Activated CD8-positive, alpha-beta T cell treated with anti-CD3 and anti-CD28 coated beads for 36 hours (primary cell): Measurements from ENCODE around the gene UTP20. TPM values are rescaled to one million over a fixed set of nuclear protein-coding genes. Genes with fewer than 3 reads are reported as not detected.

Experiments
- ATAC-seq: fragments of 200-7000 bp; cut with Tn5 transposase; one replicate; pipeline ENCODE4 v1.10.0; 2021; ENCODE audit warnings: mild to moderate bottlenecking, moderate library complexity
- CTCF ChIA-PET: fragments of 350-600 bp; sonication (Branson Sonifier 250); formaldehyde crosslinking; loops from one replicate; lab custom pipeline; 2021; ENCODE audit warnings: antibody characterized with exemption; lab: Charles Lee
- POLR2A ChIA-PET: fragments of 350-600 bp; sonication (Branson Sonifier 250); formaldehyde crosslinking; loops from one replicate; lab custom pipeline; 2021; ENCODE audit warnings: antibody characterized with exemption; lab: Charles Lee
- DNase-seq: peaks from one replicate; pipeline ENCODE4 v3.0.0-alpha.2; 2020
- H3K27ac Mint-ChIP-seq: one replicate; pipeline ENCODE4 v1.8.0; 2021; ENCODE audit warnings: mild to moderate bottlenecking, mixed read lengths
- H3K27me3 Mint-ChIP-seq: one replicate; pipeline ENCODE4 v1.8.0; 2021; ENCODE audit warnings: mixed read lengths
- H3K36me3 Mint-ChIP-seq: one replicate; pipeline ENCODE4 v1.8.0; 2021; ENCODE audit warnings: low read depth, mixed read lengths
- H3K4me1 Mint-ChIP-seq: one replicate; pipeline ENCODE4 v1.8.0; 2021; ENCODE audit warnings: low read depth, mixed read lengths
- H3K4me3 Mint-ChIP-seq: one replicate; pipeline ENCODE4 v1.8.0; 2021; ENCODE audit warnings: mild to moderate bottlenecking, moderate library complexity, mixed read lengths
- H3K9me3 Mint-ChIP-seq: one replicate; pipeline ENCODE4 v1.8.0; 2021; ENCODE audit warnings: mixed read lengths
- intact Hi-C: fragments of 100-400 bp; cut with micrococcal nuclease; formaldehyde crosslinking; loops from one replicate; pipeline ENCODE4 v1.10.0; 2022
- total RNA-seq, 2 experiments: library from RNA; stranded (reverse); gene quantifications; one replicate each; pipeline ENCODE4 v1.2.3, GENCODE V29; 2021
- TF ChIP-seq, protein P1 (sequence below): fragments of 200-600 bp; IDR thresholded peaks from one replicate; pipeline ENCODE4 v1.8.0; 2022; ENCODE audit warnings: antibody characterized with exemption, mild to moderate bottlenecking

The UTP20 gene
- total RNA-seq, 2 experiments from 2014 or later, result 29.0 TPM

DNA sequence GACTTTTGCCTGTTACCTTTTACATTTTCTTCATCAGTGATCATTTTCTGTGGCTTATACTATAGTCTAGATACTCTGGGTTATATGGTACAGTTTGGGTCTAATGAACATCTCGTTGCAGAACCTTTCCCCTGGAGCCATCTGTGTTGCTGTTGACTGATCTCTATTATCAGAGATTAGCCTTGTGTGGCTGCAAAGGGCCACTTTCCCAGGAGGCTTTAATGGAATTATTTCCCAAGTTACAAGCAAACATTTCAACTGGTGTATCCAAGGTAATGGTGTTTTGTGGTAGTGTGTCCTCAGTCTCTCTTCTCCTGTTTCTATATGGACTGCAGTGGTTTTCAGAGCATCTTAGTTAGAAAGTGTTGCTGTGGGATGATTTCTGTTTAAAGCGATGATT is 25.9 kb downstream of the UTP20 start:
- H3K27me3 Mint-ChIP-seq, result no peaks in the 10 kb centered on the region
- H3K9me3 Mint-ChIP-seq, result no peaks in the 10 kb centered on the region
- H3K4me1 Mint-ChIP-seq, result no peaks in the 10 kb centered on the region
- TF ChIP-seq, protein P1, sequence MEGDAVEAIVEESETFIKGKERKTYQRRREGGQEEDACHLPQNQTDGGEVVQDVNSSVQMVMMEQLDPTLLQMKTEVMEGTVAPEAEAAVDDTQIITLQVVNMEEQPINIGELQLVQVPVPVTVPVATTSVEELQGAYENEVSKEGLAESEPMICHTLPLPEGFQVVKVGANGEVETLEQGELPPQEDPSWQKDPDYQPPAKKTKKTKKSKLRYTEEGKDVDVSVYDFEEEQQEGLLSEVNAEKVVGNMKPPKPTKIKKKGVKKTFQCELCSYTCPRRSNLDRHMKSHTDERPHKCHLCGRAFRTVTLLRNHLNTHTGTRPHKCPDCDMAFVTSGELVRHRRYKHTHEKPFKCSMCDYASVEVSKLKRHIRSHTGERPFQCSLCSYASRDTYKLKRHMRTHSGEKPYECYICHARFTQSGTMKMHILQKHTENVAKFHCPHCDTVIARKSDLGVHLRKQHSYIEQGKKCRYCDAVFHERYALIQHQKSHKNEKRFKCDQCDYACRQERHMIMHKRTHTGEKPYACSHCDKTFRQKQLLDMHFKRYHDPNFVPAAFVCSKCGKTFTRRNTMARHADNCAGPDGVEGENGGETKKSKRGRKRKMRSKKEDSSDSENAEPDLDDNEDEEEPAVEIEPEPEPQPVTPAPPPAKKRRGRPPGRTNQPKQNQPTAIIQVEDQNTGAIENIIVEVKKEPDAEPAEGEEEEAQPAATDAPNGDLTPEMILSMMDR, result no peak
- DNase-seq (no peak), ATAC-seq (no peak)
- no peak overlapping the region for H3K4me3 Mint-ChIP-seq
- ChIA-PET CTCF (no interaction called here), POLR2A (no interaction called here)
- peaks cover 53% of the 10 kb centered on the region for H3K36me3 Mint-ChIP-seq
- intact Hi-C loops, result no loop called here
- H3K27ac Mint-ChIP-seq, result no peak overlapping the region

DNA sequence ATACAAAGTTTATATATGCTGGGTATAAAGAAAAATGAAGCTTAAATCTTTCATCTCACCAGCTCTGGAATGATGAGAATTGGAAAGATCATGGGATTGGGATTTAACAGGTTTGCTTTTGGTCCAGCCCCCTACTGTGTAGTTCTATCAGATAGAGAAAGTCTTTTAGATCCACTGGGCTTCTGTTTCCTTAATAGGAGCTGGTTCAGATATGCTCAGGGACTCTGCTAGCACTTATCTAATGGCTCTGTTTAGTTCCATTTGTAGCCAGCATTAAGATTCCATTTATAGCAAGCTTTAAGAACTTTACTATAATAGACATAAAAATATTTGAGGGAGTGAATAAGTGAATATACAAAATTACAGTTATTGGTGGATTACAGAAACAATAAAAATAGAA is 42.6 kb downstream of the UTP20 start:
- DNase-seq (no peak), ATAC-seq (no peak)
- Mint-ChIP-seq H3K9me3 (no peaks in the 10 kb centered on the region), H3K4me1 (no peaks in the 10 kb centered on the region), H3K4me3 (no peak overlapping the region), H3K27me3 (no peaks in the 10 kb centered on the region), H3K27ac (no peak overlapping the region), H3K36me3 (peaks cover 31% of the 10 kb centered on the region)
- TF ChIP-seq, protein P1, result no peak
- CTCF ChIA-PET, result interaction anchor here (1.6 to 2.5 kb wide), 6 partner anchors 8 to 495 kb away, joined by 4 to 8 read pairs (median 6); no protein-coding TSS in a partner anchor
- intact Hi-C loops, result no loop called here
- POLR2A ChIA-PET, result no interaction called here

DNA sequence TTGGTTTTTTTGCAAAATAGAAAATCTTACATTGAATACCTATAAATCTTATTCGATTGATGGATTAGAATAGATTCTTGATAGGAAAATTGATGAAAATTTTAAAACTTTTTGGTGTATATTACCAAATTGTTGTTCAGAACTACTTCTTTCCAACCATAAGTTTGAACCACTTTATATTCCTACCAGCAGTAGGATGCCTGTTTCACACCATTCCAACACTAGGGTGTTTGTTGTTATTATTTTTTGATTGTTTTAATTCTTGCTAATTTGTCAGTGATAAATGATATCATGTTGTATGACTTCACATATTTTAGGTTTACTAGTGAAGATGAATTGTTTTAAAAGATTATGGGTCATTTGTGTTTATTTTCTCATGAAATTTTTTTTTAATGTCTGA is 43.4 kb downstream of the UTP20 start:
- Mint-ChIP-seq H3K4me1 (no peaks in the 10 kb centered on the region), H3K4me3 (no peak overlapping the region), H3K9me3 (no peaks in the 10 kb centered on the region), H3K27me3 (no peaks in the 10 kb centered on the region), H3K27ac (no peak overlapping the region), H3K36me3 (peaks cover 33% of the 10 kb centered on the region)
- DNase-seq, result no peak
- TF ChIP-seq, protein P1, result no peak
- POLR2A ChIA-PET, result no interaction called here
- CTCF ChIA-PET, result interaction anchor here (1.0 to 2.5 kb wide), 14 partner anchors 9 to 975 kb away, joined by 3 to 8 read pairs (median 5); no protein-coding TSS in a partner anchor
- intact Hi-C loops, result no loop called here
- no peak for ATAC-seq

DNA sequence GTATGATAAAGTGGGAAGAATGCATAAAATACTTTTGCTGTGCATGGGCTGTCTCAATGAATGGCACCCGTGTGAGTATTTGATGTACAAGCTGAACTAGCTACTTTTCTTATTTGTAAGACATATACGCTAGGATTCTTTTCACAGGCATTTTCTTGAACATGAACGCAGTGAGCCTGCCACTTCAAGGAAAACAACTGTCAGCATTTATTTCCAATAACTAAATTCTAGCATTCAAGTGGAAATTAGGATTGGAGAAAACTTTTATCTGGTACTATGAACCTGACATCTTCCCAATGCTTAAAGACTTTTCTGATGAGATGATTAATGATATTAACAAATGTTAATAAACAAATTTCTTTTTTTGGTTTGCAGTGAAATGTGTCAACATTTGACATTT is 45.7 kb downstream of the UTP20 start:
- no peak for DNase-seq
- ATAC-seq, result no peak
- Mint-ChIP-seq H3K9me3 (no peaks in the 10 kb centered on the region), H3K36me3 (peaks cover 40% of the 10 kb centered on the region), H3K27me3 (no peaks in the 10 kb centered on the region), H3K4me3 (no peak overlapping the region), H3K4me1 (no peaks in the 10 kb centered on the region), H3K27ac (no peak overlapping the region)
- TF ChIP-seq, protein P1, result no peak
- ChIA-PET POLR2A (no interaction called here), CTCF (no interaction called here)
- intact Hi-C loops, result no loop called here

DNA sequence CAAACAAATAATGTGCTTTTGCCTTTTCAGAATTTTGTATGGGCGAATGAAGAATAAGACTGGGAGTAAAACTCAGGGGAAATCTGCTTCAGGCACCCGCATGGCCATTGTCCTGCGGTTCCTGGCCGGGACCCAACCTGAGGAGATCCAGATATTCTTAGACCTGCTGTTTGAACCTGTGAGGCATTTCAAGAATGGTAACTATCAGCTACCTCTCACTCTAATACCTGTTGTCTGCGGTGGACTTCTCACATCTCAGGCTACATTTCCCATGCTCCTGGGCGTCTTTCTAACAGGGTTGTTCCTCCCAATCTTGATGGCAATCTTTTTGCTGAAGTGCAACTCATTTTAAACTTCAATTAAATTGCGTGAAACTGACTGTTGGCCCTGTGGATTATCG is 47.1 kb downstream of the UTP20 start:
- ATAC-seq (no peak), DNase-seq (no peak)
- TF ChIP-seq, protein P1, result no peak
- no peak overlapping the region for H3K27ac Mint-ChIP-seq
- intact Hi-C loops, result no loop called here
- no peak overlapping the region for H3K4me3 Mint-ChIP-seq
- POLR2A ChIA-PET, result no interaction called here
- peaks cover 47% of the 10 kb centered on the region for H3K36me3 Mint-ChIP-seq
- no peaks in the 10 kb centered on the region for H3K4me1 Mint-ChIP-seq
- no peaks in the 10 kb centered on the region for H3K27me3 Mint-ChIP-seq
- CTCF ChIA-PET, result no interaction called here
- no peaks in the 10 kb centered on the region for H3K9me3 Mint-ChIP-seq
